GM20000 (cell line): Measurements from ENCODE around the gene COL1A1.

Source experiments
- DNase-seq: peaks from one replicate; pipeline ENCODE4 v3.0.0; 2012; ENCODE audit warnings: low spot score
- TF ChIP-seq, protein P1 (sequence below): IDR thresholded peaks from 2 replicates; pipeline ENCODE4 v1.5.1; 2012; ENCODE audit warnings: mild to moderate bottlenecking, control low read depth; ENCODE audit errors: extremely low read depth, missing control alignments

Gene COL1A1

DNA sequence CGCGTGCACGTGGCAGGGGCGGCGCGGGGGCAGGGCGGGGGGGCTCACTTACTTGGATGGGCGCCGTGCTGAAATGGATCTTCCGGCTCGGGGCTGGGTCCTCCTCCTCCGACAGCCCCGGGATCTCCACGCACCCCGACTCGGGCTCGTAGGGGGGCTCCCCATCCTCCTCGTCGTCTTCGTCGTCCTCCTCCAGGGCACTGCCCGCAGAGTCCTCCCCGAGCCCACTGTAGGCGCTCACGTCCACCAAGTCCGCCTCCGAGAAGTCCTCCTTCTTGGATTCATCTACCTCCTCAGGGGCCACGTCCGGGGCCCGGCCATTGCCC, 52.4 kb downstream of the COL1A1 start:
- TF ChIP-seq, protein P1, sequence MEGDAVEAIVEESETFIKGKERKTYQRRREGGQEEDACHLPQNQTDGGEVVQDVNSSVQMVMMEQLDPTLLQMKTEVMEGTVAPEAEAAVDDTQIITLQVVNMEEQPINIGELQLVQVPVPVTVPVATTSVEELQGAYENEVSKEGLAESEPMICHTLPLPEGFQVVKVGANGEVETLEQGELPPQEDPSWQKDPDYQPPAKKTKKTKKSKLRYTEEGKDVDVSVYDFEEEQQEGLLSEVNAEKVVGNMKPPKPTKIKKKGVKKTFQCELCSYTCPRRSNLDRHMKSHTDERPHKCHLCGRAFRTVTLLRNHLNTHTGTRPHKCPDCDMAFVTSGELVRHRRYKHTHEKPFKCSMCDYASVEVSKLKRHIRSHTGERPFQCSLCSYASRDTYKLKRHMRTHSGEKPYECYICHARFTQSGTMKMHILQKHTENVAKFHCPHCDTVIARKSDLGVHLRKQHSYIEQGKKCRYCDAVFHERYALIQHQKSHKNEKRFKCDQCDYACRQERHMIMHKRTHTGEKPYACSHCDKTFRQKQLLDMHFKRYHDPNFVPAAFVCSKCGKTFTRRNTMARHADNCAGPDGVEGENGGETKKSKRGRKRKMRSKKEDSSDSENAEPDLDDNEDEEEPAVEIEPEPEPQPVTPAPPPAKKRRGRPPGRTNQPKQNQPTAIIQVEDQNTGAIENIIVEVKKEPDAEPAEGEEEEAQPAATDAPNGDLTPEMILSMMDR, result no peak
- no peak for DNase-seq

DNA sequence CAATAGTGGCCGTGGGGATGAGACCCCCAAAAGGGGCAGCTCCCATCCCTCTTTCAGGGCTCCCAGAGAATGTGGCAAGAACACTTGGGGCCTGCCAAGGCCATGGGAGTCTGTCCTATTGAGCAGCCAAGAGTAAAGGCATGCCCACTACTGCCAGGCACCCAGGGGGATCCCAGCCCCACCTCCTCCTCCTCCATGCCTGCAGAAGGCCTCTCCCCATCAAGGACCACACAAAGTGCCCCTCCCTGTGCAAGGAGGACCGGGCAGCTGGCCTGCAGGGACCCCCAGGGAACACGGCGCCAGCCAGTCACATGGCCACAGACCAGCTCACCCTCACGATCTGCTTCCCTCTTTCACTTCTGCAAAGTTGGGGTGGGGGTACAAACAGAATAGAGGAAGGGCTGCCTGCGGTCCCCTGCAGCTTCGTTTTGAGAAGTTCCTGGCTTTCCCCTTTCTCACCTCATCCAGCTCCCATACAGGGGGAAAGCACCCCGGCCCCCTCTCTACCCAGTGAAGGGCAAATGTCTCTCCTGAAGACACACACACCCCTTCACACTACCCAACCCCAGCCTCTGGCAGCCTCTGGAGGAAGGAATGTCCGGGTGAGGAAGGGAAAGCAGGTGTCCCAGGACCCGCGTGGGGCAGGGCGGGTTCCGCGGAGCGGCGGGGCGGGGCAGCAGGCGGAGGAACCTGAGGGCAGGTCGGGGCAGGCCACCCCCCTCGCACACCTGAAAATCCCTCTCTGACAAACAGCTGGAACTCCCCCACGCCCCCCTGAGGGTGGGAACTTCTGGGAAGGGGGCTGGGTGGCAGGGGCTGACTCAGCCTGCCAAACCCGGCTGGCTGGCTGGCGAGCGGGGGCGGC, 53.0 kb downstream of the COL1A1 start:
- peak; percentile 88 for DNase-seq
- TF ChIP-seq, protein P1, result no peak

DNA sequence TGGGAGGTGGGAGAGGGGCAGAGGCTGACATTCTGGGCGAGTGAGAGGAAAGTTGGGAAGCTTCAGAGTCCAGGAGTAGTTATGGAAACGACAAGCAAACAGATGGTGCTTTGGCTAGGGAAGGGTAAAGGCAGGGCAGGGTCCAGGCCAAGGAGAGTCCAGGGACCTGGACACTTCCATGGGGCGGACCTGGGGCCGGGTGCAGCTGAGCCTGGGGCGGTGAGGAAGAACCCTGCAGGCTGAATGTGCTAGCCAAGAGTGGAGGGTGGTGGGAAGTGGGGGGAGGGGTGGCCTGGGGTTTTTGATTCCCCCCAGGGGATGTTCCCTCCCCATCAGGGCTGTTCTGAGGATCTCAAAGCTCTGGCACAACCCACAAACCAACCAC, 53.6 kb downstream of the COL1A1 start:
- TF ChIP-seq, protein P1, result no peak
- DNase-seq, result no peak

GRCh38 chr17:50146927-50147665, 54.3 kb downstream of the COL1A1 start:
- TF ChIP-seq, protein P1, result no peak
- DNase-seq, result no peak

GRCh38 chr17:50146230-50146926, 55.1 kb downstream of the COL1A1 start:
- TF ChIP-seq, protein P1, result no peak
- DNase-seq, result no peak

GRCh38 chr17:50145532-50146229, 55.8 kb downstream of the COL1A1 start:
- no peak for DNase-seq
- TF ChIP-seq, protein P1, result no peak
